Smooth muscle cell (in vitro differentiated cells): ENCODE data around the gene CC2D1A. TPM values are rescaled to one million over a fixed set of nuclear protein-coding genes. Genes with fewer than 3 reads are reported as not detected.
A peak's percentile ranks its signal among the peaks of the same experiment; 100 is the strongest.

Experiments
- DNase-seq: peaks from one replicate; lab custom pipeline; 2025; ENCODE audit not compliant: unreplicated experiment; lab: John Stamatoyannopoulos, UW
- H2AFZ ChIP-seq: fragments of 200-600 bp; sonication (generic); 2 replicates; pipeline ENCODE4 v1.6.0; 2016; ENCODE audit warnings: antibody characterized with exemption, low read depth, mild to moderate bottlenecking
- H3F3A ChIP-seq: fragments of 200-600 bp; sonication (generic); 2 replicates; pipeline ENCODE4 v1.6.0; 2017; ENCODE audit warnings: antibody characterized with exemption, low read depth
- H3K27ac ChIP-seq: fragments of 200-600 bp; sonication (generic); 2 replicates; pipeline ENCODE4 v1.5.1; 2016; ENCODE audit warnings: low read depth, mild to moderate bottlenecking
- H3K27me3 ChIP-seq: fragments of 200-600 bp; sonication (generic); 2 replicates; pipeline ENCODE4 v1.6.1; 2016; ENCODE audit warnings: low read depth, mild to moderate bottlenecking
- H3K36me3 ChIP-seq: fragments of 200-600 bp; sonication (generic); 2 replicates; pipeline ENCODE4 v1.5.1; 2016; ENCODE audit warnings: low read depth
- H3K4me1 ChIP-seq: fragments of 200-600 bp; sonication (generic); 2 replicates; pipeline ENCODE4 v1.5.1; 2016; ENCODE audit warnings: low read depth
- H3K4me2 ChIP-seq: fragments of 200-600 bp; sonication (generic); 2 replicates; pipeline ENCODE4 v1.6.0; 2016; ENCODE audit warnings: mild to moderate bottlenecking
- H3K4me3 ChIP-seq: fragments of 200-600 bp; sonication (generic); 2 replicates; pipeline ENCODE4 v1.5.1; 2016; ENCODE audit warnings: mild to moderate bottlenecking
- H3K79me2 ChIP-seq: fragments of 200-600 bp; sonication (generic); 2 replicates; pipeline ENCODE4 v1.6.0; 2016; ENCODE audit warnings: low read depth, mild to moderate bottlenecking
- H3K9ac ChIP-seq: fragments of 200-600 bp; sonication (generic); 2 replicates; pipeline ENCODE4 v1.6.0; 2016; ENCODE audit warnings: low read depth
- H3K9me3 ChIP-seq: fragments of 200-600 bp; sonication (generic); replicated peaks from 2 replicates; pipeline ENCODE4 v1.5.1; 2016; ENCODE audit warnings: low read depth
- H4K20me1 ChIP-seq: fragments of 200-600 bp; sonication (generic); 2 replicates; pipeline ENCODE4 v1.6.0; 2016; ENCODE audit warnings: low read depth
- WGBS: methylation state at CpG from one replicate; pipeline ENCODE4 v1.1.7; 2016; ENCODE audit warnings: low lambda C conversion rate; 5-methylcytosine and 5-hydroxymethylcytosine counted together
- polyA plus RNA-seq: library from polyadenylated mRNA; unstranded; fragments of >200 nt; fragmentation: Nextera tagmentation; extraction: Ambion mirVana; gene quantifications from 2 replicates; pipeline ENCODE4 v1.2.1, GENCODE V29; 2016
- total RNA-seq: library from RNA; depleted of rRNA; stranded (reverse); fragments of >200 nt; gene quantifications from 2 replicates; pipeline ENCODE4 v1.2.3, GENCODE V29; 2014
- TF ChIP-seq, protein P1 (sequence below): fragments of 200-600 bp; sonication (generic); IDR thresholded peaks from 2 replicates; pipeline ENCODE4 v1.5.1; 2017; ENCODE audit warnings: borderline replicate concordance, mild to moderate bottlenecking, antibody characterized with exemption; ENCODE audit not compliant: insufficient read depth, poor library complexity, severe bottlenecking

The CC2D1A gene
- total and polyA plus RNA-seq, 2 experiments from 2014 or later: 8.0 to 26.3 TPM

DNA sequence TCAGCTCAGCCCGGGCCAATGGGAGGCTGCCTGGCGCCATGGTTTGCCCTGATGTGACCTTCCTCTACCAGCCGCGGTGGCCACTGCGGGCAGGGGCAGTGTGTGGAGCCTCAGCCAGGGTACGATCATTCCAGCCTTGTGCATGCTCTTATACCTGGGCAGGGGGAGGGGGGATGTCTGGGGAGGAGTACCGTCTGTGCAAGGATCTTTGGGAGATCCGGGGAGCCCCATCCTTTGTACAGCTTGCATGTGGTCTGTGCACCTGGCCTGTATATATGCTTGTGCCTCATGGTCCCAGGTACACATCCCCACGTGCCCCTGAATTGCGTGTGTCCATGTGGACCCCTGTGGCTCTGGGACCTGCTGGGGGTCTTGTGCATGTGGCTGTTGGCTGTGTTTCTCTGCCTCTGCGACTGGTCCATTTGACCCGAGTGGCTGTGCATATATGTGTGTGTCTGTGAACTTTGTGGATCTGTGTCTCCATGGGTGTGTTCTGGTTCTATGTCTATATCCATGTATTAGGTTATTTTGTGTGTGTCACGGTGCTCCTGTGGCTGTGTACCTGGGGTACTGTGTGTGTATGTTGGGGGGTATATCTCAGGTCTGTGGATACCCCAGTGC lies 41.8 kb upstream of the CC2D1A start:
- H3K27ac ChIP-seq: no peak overlapping the region
- no peaks in the 10 kb centered on the region for H3F3A ChIP-seq
- DNase-seq: no peak
- H3K4me1 ChIP-seq: peaks cover 13% of the 10 kb centered on the region
- TF ChIP-seq, protein P1, sequence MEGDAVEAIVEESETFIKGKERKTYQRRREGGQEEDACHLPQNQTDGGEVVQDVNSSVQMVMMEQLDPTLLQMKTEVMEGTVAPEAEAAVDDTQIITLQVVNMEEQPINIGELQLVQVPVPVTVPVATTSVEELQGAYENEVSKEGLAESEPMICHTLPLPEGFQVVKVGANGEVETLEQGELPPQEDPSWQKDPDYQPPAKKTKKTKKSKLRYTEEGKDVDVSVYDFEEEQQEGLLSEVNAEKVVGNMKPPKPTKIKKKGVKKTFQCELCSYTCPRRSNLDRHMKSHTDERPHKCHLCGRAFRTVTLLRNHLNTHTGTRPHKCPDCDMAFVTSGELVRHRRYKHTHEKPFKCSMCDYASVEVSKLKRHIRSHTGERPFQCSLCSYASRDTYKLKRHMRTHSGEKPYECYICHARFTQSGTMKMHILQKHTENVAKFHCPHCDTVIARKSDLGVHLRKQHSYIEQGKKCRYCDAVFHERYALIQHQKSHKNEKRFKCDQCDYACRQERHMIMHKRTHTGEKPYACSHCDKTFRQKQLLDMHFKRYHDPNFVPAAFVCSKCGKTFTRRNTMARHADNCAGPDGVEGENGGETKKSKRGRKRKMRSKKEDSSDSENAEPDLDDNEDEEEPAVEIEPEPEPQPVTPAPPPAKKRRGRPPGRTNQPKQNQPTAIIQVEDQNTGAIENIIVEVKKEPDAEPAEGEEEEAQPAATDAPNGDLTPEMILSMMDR: no peak
- no peaks in the 10 kb centered on the region for H3K36me3 ChIP-seq
- H3K79me2 ChIP-seq: no peaks in the 10 kb centered on the region
- 75% methylated on average over 13 of the region's 13 CpGs for WGBS
- H3K4me3 ChIP-seq: no peak overlapping the region
- H3K9ac ChIP-seq: no peak overlapping the region
- H3K4me2 ChIP-seq: no peak overlapping the region
- no peaks in the 10 kb centered on the region for H3K9me3 ChIP-seq
- H4K20me1 ChIP-seq: no peaks in the 10 kb centered on the region
- H3K27me3 ChIP-seq: no peaks in the 10 kb centered on the region
- H2AFZ ChIP-seq: no peak overlapping the region

DNA sequence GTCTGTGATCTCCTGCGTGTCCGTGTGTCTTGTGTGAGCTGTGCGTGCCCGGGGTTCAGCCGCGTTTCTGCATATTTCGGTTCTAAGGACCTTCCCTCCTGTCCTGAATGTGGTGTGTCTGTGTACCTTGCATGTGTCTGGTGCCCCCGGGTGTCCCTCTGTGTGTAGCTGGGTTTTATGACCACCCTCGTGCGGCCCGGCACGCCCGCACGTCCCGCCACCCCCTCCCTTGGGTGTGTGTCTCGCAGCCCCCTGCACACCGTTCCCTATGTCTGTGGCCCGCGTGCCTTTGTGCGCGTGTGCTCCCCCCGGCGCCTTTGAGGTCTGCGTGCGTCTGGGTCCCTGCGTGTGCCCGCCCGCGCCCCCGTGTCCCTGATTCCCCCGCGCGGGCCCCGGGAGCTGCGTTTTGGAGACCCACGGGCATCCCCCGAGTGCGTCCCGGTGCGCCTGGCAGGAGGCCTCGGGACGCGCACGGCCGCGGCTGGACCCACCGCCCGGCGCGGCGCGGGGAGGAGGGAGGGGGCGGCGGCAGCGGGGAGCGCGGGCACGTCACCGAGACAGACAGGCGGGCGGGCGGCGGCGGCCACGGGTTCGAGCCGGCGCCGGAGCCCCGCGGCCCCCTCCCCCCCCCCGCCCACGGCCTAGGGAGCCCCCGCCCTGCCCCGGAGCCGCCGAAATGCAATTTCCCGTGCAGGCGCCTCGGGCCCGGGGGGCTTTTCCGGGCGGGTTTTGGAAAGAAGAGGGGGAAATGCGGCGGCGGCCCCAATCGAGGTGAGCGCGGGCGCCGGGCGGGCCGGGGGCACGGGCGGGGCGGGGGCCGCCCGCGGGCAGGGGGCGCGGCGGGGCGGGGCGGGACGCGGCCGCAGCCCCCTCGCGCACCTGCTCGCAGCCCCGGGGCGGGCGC lies 41.1 kb upstream of the CC2D1A start:
- WGBS: 42% methylated on average over 21 of the region's 113 CpGs
- peak overlapping the region; percentile 81 for H3K4me3 ChIP-seq
- no peaks in the 10 kb centered on the region for H3F3A ChIP-seq
- H3K27me3 ChIP-seq: no peaks in the 10 kb centered on the region
- no peak for DNase-seq
- peaks cover 13% of the 10 kb centered on the region for H3K4me1 ChIP-seq
- no peaks in the 10 kb centered on the region for H3K36me3 ChIP-seq
- H2AFZ ChIP-seq: no peak overlapping the region
- no peaks in the 10 kb centered on the region for H3K79me2 ChIP-seq
- no peak overlapping the region for H3K27ac ChIP-seq
- no peaks in the 10 kb centered on the region for H3K9me3 ChIP-seq
- H3K9ac ChIP-seq: no peak overlapping the region
- TF ChIP-seq, protein P1: no peak
- no peaks in the 10 kb centered on the region for H4K20me1 ChIP-seq
- H3K4me2 ChIP-seq: peak overlapping the region; percentile 98

DNA sequence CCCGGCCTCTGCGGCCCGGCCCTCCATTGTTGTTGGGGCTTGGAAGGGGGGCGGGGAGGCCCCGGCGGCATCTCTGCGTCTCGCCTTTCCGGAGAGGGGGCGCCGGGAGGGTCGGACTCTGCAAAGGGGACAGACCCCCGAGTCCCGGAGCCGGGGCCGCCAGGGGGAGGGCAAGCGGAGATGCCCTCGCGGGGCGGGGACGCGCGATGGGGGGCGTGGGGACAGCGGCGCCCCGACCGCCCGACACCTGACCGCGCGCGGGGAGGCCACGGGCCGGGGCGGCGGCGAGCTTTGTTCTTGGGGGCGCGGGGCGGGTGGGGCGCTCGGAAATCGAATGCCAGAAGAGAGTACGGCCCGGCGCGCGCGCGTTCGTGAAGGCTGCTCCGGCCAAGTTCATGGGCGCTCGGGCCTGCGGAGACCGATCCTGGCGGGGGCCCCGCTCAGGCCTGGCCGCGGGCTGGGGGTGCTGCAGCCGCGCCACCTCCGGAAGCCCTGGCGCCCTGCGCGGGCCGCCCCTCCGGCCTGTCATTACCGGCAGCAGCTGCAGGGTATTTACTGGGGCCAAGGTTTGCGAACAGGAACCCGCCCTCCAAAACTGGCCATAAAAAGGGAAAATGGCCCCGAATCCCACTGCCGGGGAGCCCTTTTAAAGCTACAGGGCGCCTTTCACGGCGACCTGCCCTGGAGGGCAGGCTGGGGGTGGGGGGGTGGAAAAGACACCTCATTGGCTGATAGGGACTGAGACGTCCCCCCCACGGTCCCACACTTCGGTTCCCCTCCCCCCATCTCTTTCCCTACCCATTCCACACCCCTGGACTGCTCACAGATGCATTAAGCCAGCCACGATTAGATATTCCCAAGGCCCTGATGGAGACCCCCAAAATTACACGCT lies 40.2 kb upstream of the CC2D1A start:
- peak overlapping the region; percentile 81 for H3K4me3 ChIP-seq
- H3K4me1 ChIP-seq: peaks cover 13% of the 10 kb centered on the region
- no peaks in the 10 kb centered on the region for H3K9me3 ChIP-seq
- no peak for DNase-seq
- H2AFZ ChIP-seq: peak overlapping the region; percentile 79
- H3K9ac ChIP-seq: peak overlapping the region; percentile 57
- no peaks in the 10 kb centered on the region for H3K36me3 ChIP-seq
- WGBS: 7% methylated on average over 39 of the region's 82 CpGs
- no peaks in the 10 kb centered on the region for H3K27me3 ChIP-seq
- no peaks in the 10 kb centered on the region for H3F3A ChIP-seq
- H3K79me2 ChIP-seq: no peaks in the 10 kb centered on the region
- H4K20me1 ChIP-seq: no peaks in the 10 kb centered on the region
- TF ChIP-seq, protein P1: no peak
- H3K27ac ChIP-seq: no peak overlapping the region
- peak overlapping the region; percentile 98 for H3K4me2 ChIP-seq
